ENCODE results near the gene CAPN13.

The CAPN13 gene

DNA sequence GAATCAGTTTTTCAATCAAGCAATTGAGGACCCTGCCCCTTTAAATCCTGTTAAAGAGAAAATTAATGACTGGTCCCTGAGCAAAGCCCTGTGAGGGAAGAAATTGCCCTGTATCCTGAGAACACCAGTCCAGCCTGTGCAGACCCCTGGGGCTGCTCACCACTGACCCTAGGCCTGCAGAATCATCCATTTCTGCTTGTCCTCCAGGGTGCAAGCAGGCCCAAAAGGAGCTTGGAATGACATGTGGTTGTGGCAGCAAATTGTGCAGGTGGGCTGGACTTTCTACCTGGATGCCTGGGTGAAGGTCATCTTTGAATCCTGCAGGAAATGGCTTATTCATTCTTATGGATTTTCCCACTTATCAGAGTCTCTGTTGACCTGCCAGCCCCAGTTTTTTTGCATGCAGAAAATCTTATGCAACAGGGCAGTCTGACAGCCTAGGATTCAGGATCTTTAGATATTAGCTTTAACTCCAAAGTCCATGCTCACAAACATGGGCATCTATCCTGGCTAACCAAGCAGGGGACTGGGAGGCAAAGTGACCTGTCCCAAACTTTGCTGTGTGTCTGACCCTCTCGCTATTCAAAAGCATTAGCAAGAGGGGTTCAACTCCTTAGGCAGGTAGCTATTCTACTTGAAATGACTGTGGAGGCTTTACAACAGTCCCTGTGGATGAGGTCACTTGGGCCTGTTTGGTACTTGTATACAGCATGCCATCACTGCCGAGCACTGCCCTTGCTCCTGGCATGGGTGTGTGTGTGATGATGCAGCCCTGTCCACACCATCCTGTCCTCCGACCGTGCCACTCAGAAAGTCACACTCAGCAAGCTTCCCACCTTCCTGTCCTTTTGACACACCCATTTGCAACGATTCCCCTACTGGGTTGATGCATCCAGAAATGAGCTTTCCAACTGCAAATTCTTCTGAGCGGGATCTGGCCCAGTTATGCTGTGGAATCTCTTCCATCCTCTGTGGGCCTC is 85.3 kb downstream of the CAPN13 start:
- Histone ChIP-seq H3K4me2 (ENCODE audit: low read length) (no peak overlapping the region), H2AFZ (ENCODE audit: low read depth, low read length) (no peak overlapping the region), H3K79me2 (ENCODE audit: low read length) (no peaks in the 10 kb centered on the region), H4K20me1 (ENCODE audit: insufficient read depth, low read length) (no peaks in the 10 kb centered on the region), H3K36me3 (replicated peaks; ENCODE audit: low read depth, low read length) (no peaks in the 10 kb centered on the region), H3K4me3 (ENCODE audit: low read length) (no peak overlapping the region), H3K9ac (ENCODE audit: low read length) (no peak overlapping the region), H3K9me3 (ENCODE audit: insufficient read depth, low read length) (no peaks in the 10 kb centered on the region), H3K27me3 (ENCODE audit: low read depth, low read length) (peaks cover 31% of the 10 kb centered on the region), H3K27ac (ENCODE audit: low read length) (no peak overlapping the region), H3K4me1 (ENCODE audit: low read length) (no peaks in the 10 kb centered on the region)
- TF ChIP-seq EZH2phosphoT487 (IDR thresholded peaks at IDR 0.05; ENCODE audit: low read depth) = no peak
- TF ChIP-seq, protein P1, sequence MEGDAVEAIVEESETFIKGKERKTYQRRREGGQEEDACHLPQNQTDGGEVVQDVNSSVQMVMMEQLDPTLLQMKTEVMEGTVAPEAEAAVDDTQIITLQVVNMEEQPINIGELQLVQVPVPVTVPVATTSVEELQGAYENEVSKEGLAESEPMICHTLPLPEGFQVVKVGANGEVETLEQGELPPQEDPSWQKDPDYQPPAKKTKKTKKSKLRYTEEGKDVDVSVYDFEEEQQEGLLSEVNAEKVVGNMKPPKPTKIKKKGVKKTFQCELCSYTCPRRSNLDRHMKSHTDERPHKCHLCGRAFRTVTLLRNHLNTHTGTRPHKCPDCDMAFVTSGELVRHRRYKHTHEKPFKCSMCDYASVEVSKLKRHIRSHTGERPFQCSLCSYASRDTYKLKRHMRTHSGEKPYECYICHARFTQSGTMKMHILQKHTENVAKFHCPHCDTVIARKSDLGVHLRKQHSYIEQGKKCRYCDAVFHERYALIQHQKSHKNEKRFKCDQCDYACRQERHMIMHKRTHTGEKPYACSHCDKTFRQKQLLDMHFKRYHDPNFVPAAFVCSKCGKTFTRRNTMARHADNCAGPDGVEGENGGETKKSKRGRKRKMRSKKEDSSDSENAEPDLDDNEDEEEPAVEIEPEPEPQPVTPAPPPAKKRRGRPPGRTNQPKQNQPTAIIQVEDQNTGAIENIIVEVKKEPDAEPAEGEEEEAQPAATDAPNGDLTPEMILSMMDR (IDR thresholded peaks at IDR 0.05; ENCODE audit: low read depth, low read length) = no peak

DNA sequence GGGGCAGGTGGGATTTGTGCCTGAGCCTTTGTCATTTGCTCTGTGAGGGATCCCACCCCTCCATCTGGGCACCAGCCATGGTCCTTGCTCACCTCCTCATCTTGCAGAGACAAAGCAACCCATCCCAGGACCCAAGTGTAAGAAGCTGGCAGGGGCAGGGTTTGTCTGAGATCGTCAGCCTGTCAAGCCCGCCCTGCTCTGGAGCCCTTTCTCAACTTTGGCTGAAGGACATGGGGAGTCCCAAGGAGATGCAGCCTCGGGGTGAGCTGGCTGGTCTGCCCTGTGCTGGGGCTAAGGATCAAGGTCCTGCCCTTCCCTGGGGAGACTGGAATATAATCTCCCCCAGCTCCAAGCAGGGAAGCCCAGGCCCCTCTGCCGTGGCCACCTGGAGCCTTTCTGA is 86.0 kb downstream of the CAPN13 start:
- H3K9me3 ChIP-seq (ENCODE audit: insufficient read depth, low read length) = no peaks in the 10 kb centered on the region
- H3K27ac ChIP-seq (ENCODE audit: low read length) = no peak overlapping the region
- H4K20me1 ChIP-seq (ENCODE audit: insufficient read depth, low read length) = no peaks in the 10 kb centered on the region
- H3K79me2 ChIP-seq (ENCODE audit: low read length) = no peaks in the 10 kb centered on the region
- no peak overlapping the region for H2AFZ ChIP-seq (ENCODE audit: low read depth, low read length)
- H3K36me3 ChIP-seq (replicated peaks; ENCODE audit: low read depth, low read length) = no peaks in the 10 kb centered on the region
- no peak overlapping the region for H3K9ac ChIP-seq (ENCODE audit: low read length)
- H3K4me2 ChIP-seq (ENCODE audit: low read length) = no peak overlapping the region
- TF ChIP-seq, protein P1 (IDR thresholded peaks at IDR 0.05; ENCODE audit: low read depth, low read length) = no peak
- TF ChIP-seq EZH2phosphoT487 (IDR thresholded peaks at IDR 0.05; ENCODE audit: low read depth) = no peak
- no peak overlapping the region for H3K4me3 ChIP-seq (ENCODE audit: low read length)
- H3K4me1 ChIP-seq (ENCODE audit: low read length) = no peaks in the 10 kb centered on the region
- peaks cover 28% of the 10 kb centered on the region for H3K27me3 ChIP-seq (ENCODE audit: low read depth, low read length)

DNA sequence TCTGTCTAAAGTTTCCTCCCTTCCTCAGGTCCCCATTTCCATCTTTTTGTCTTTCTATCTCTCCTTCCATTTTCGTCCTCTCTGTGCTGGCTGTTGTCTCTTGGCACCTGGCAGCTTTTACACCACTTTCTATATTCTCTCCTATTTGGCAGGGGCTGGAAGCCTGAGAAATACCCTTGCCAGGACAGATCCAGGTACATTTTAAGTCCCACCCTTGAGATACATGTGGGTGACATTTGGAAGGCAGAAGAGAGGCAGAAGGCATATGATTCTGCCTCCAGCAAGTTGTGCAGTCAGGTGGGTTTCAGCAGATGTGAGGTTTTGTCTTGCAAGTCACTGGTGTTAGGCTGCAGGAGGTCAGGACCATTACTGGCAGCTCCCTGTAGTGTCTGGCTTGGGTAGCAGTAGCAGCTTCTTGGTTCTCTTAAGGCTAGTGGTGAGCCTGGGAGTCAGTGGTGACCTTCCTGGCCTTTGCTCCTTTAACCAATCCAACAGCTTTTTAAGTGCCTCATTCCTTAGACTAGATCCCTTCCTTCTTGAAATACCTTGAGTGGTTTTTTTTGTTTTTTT is 90.1 kb downstream of the CAPN13 start:
- Histone ChIP-seq H4K20me1 (ENCODE audit: insufficient read depth, low read length) (no peaks in the 10 kb centered on the region), H3K4me3 (ENCODE audit: low read length) (no peak overlapping the region), H3K79me2 (ENCODE audit: low read length) (no peaks in the 10 kb centered on the region), H3K9ac (ENCODE audit: low read length) (no peak overlapping the region), H3K27me3 (ENCODE audit: low read depth, low read length) (peaks cover 10% of the 10 kb centered on the region), H2AFZ (ENCODE audit: low read depth, low read length) (no peak overlapping the region), H3K4me1 (ENCODE audit: low read length) (peaks cover 13% of the 10 kb centered on the region), H3K9me3 (ENCODE audit: insufficient read depth, low read length) (no peaks in the 10 kb centered on the region), H3K4me2 (ENCODE audit: low read length) (no peak overlapping the region), H3K36me3 (replicated peaks; ENCODE audit: low read depth, low read length) (no peaks in the 10 kb centered on the region), H3K27ac (ENCODE audit: low read length) (no peak overlapping the region)
- TF ChIP-seq EZH2phosphoT487 (IDR thresholded peaks at IDR 0.05; ENCODE audit: low read depth) = no peak
- TF ChIP-seq, protein P1 (IDR thresholded peaks at IDR 0.05; ENCODE audit: low read depth, low read length) = no peak

DNA sequence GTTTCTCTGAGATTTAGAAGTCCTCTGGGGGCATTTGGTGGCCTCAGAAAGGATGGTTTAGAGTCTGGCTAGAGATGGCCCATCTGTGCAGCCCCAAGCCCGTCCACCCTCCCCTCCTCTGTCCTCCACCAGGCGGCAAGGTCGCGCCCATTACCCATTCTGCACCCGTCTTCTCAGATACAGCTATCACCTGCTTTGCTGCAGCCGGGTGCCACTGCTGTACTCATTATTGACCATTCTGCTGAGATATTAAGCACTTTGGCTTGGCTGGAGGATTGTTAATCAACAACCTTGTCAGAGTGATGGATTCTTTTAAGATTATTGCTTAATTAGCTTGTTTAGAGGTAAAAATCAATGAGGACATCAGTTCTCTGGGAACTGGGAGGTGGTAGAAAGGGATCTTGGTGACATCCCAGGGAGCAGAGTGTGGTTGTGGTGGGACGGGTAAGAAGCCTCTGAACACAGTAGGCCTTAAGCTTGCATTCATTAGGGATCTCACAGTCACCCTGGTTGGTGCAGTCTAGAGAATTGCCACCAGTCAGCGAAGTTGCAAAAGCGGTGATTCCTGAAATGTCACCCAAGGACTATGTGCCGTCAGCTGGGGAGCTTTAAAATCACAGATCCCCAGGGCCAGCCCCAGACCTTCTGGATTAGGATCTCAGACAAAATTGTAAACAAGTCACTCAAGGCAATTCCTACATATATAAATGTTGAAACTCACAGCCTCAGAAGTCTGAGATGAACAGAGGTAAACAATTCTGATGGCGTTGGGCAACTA is 90.9 kb downstream of the CAPN13 start:
- Histone ChIP-seq H3K4me2 (ENCODE audit: low read length) (no peak overlapping the region), H2AFZ (ENCODE audit: low read depth, low read length) (no peak overlapping the region), H3K9me3 (ENCODE audit: insufficient read depth, low read length) (no peaks in the 10 kb centered on the region), H3K4me1 (ENCODE audit: low read length) (peaks cover 16% of the 10 kb centered on the region), H3K9ac (ENCODE audit: low read length) (no peak overlapping the region), H3K27me3 (ENCODE audit: low read depth, low read length) (peaks cover 6% of the 10 kb centered on the region), H3K4me3 (ENCODE audit: low read length) (no peak overlapping the region), H3K36me3 (replicated peaks; ENCODE audit: low read depth, low read length) (no peaks in the 10 kb centered on the region), H3K27ac (ENCODE audit: low read length) (no peak overlapping the region), H4K20me1 (ENCODE audit: insufficient read depth, low read length) (no peaks in the 10 kb centered on the region), H3K79me2 (ENCODE audit: low read length) (no peaks in the 10 kb centered on the region)
- TF ChIP-seq, protein P1 (IDR thresholded peaks at IDR 0.05; ENCODE audit: low read depth, low read length) = no peak
- TF ChIP-seq EZH2phosphoT487 (IDR thresholded peaks at IDR 0.05; ENCODE audit: low read depth) = no peak

Measured in OCI-LY3 (cell line).